ENCODE data around the gene OAT.

DNA sequence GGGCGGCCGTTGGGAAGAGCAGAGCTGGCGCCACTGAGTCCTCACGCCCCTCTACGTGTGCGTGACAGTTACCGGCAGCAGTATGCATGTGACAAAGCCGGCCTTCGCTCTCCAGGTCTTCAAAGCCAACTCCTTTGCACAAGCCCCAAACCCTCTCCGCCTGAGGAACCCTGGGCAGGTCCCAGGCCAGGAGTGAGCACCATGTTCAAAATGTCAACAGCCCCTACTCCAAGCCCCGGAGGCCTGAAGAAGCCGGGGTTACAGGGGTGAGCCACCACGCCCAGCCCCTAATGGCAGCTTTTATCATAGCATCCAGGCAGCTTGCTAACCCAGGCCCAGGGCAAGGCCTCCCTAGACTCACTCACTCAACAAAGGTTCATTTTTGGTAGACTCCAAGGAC lies 70.8 kb downstream of the OAT start:
- TF ChIP-seq OSR1 (CRISPR knock-in tag; IDR thresholded peaks at IDR 0.05): no peak
- no peak for TF ChIP-seq TCF4 (CRISPR knock-in tag; IDR thresholded peaks at IDR 0.05; ENCODE audit: borderline replicate concordance)
- TF ChIP-seq, protein P1, sequence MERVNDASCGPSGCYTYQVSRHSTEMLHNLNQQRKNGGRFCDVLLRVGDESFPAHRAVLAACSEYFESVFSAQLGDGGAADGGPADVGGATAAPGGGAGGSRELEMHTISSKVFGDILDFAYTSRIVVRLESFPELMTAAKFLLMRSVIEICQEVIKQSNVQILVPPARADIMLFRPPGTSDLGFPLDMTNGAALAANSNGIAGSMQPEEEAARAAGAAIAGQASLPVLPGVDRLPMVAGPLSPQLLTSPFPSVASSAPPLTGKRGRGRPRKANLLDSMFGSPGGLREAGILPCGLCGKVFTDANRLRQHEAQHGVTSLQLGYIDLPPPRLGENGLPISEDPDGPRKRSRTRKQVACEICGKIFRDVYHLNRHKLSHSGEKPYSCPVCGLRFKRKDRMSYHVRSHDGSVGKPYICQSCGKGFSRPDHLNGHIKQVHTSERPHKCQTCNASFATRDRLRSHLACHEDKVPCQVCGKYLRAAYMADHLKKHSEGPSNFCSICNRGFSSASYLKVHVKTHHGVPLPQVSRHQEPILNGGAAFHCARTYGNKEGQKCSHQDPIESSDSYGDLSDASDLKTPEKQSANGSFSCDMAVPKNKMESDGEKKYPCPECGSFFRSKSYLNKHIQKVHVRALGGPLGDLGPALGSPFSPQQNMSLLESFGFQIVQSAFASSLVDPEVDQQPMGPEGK (CRISPR knock-in tag; IDR thresholded peaks at IDR 0.05; ENCODE audit: borderline replicate concordance): no peak
- TF ChIP-seq ZFP3 (CRISPR knock-in tag; IDR thresholded peaks at IDR 0.05): no peak
- no peak for TF ChIP-seq CSDC2 (CRISPR knock-in tag; IDR thresholded peaks at IDR 0.05)
- TF ChIP-seq ESRRG (CRISPR knock-in tag; IDR thresholded peaks at IDR 0.05): no peak

Data from SK-N-SH treated with all-trans-retinoic acid at 6 μM for 48 hours (cell line).